Thymus (tissue), 11 donors: ENCODE results near the gene USP7. TPM values are rescaled to one million over a fixed set of nuclear protein-coding genes. Genes with fewer than 3 reads are reported as not detected.

Source experiments
- DNase-seq, 9 donors: peaks; one replicate each; pipeline ENCODE4 v3.0.0-alpha.2; 2013; ENCODE audit warnings: low spot score in 9 of 9, low read depth in 6 of 9, missing footprints in 1 of 9
- H3K27ac ChIP-seq, 2 donors: one replicate each; pipeline ENCODE4 v1.5.1; 2013; ENCODE audit warnings: control low read depth in 1 of 2, low read depth in 1 of 2, low read length in 1 of 2, mild to moderate bottlenecking in 1 of 2, moderate library complexity in 1 of 2
- H3K27me3 ChIP-seq, 2 donors: one replicate each; pipeline ENCODE4 v1.5.1; 2013; ENCODE audit warnings: low read length in 1 of 2; ENCODE audit not compliant: control insufficient read depth in 2 of 2, insufficient read depth in 1 of 2
- H3K36me3 ChIP-seq, 2 donors: one replicate each; pipeline ENCODE4 v1.5.1; 2013; ENCODE audit warnings: low read length in 1 of 2, mild to moderate bottlenecking in 1 of 2, moderate library complexity in 1 of 2; ENCODE audit not compliant: control insufficient read depth in 2 of 2, insufficient read depth in 2 of 2
- H3K4me1 ChIP-seq, 2 donors: one replicate each; pipeline ENCODE4 v1.5.1; 2013; ENCODE audit warnings: low read length in 2 of 2; ENCODE audit not compliant: control insufficient read depth in 2 of 2, insufficient read depth in 2 of 2
- H3K4me3 ChIP-seq, 2 donors: one replicate each; pipeline ENCODE4 v1.5.1; 2013; ENCODE audit warnings: low read length in 2 of 2, control low read depth in 1 of 2, mild to moderate bottlenecking in 1 of 2
- H3K9me3 ChIP-seq, 2 donors: one replicate each; pipeline ENCODE4 v1.5.1; 2013; ENCODE audit warnings: low read length in 1 of 2, mild to moderate bottlenecking in 1 of 2; ENCODE audit not compliant: control insufficient read depth in 2 of 2, insufficient read depth in 1 of 2
- WGBS: extraction: QIAGEN DNeasy Blood & Tissue Kit; methylation state at CpG from one replicate; pipeline ENCODE4 v1.1.7; 2013; 5-methylcytosine and 5-hydroxymethylcytosine counted together
- polyA plus RNA-seq: library from polyadenylated mRNA; stranded (reverse); fragments of 200-250 nt; gene quantifications from one replicate; pipeline ENCODE4 v1.2.3, GENCODE V29; 2013
- total RNA-seq: library from RNA; stranded (reverse); fragments of 120-200 nt; gene quantifications from one replicate; pipeline ENCODE4 v1.2.4, GENCODE V29; 2013
- donor health status: healthy.

The USP7 gene
- total and polyA plus RNA-seq, 2 donors: 58.3 to 75.1 TPM

GRCh38 chr16:8926827-8927226 is 36.9 kb downstream of the USP7 start:
- H3K4me3 ChIP-seq: no peak overlapping the region
- no peaks in the 10 kb centered on the region for H3K4me1 ChIP-seq
- WGBS: 98% methylated on average over 11 of the region's 11 CpGs
- H3K27ac ChIP-seq: no peak overlapping the region
- H3K36me3 ChIP-seq: peaks cover 60 to 68% of the 10 kb centered on the region in 2 donors
- no peaks in the 10 kb centered on the region for H3K9me3 ChIP-seq
- DNase-seq: no peak
- no peaks in the 10 kb centered on the region for H3K27me3 ChIP-seq

GRCh38 chr16:8925455-8925854 is 38.3 kb downstream of the USP7 start:
- 98% methylated on average over 7 of the region's 7 CpGs for WGBS
- no peak for DNase-seq
- no peaks in the 10 kb centered on the region for H3K27me3 ChIP-seq
- H3K36me3 ChIP-seq: peaks cover 74 to 82% of the 10 kb centered on the region in 2 donors
- H3K4me3 ChIP-seq: no peak overlapping the region
- no peaks in the 10 kb centered on the region for H3K9me3 ChIP-seq
- H3K27ac ChIP-seq: no peak overlapping the region
- H3K4me1 ChIP-seq: no peaks in the 10 kb centered on the region

GRCh38 chr16:8924214-8924613 is 39.5 kb downstream of the USP7 start:
- WGBS: 95% methylated on average over 4 of the region's 4 CpGs

GRCh38 chr16:8923199-8923598 is 40.5 kb downstream of the USP7 start:
- H3K27ac ChIP-seq: no peak overlapping the region
- no peaks in the 10 kb centered on the region for H3K27me3 ChIP-seq
- no peaks in the 10 kb centered on the region for H3K9me3 ChIP-seq
- H3K4me3 ChIP-seq: no peak overlapping the region
- peaks cover 74 to 83% of the 10 kb centered on the region in 2 donors for H3K36me3 ChIP-seq
- WGBS: 93% methylated on average over 11 of the region's 11 CpGs
- DNase-seq: no peak
- H3K4me1 ChIP-seq: no peaks in the 10 kb centered on the region

More at GRCh38 chr16:8924214-8924613, 39.5 kb downstream of the USP7 start:
- H3K4me3 ChIP-seq: no peak overlapping the region
- H3K4me1 ChIP-seq: no peaks in the 10 kb centered on the region
- H3K9me3 ChIP-seq: no peaks in the 10 kb centered on the region
- no peak for DNase-seq
- H3K27me3 ChIP-seq: no peaks in the 10 kb centered on the region
- H3K27ac ChIP-seq: no peak overlapping the region
- H3K36me3 ChIP-seq: peaks cover 74 to 85% of the 10 kb centered on the region in 2 donors

- H3K36me3 ChIP-seq: peaks cover 73 to 85% of the 10 kb centered on the region in 2 donors
- no peaks in the 10 kb centered on the region for H3K9me3 ChIP-seq
- no peak overlapping the region for H3K27ac ChIP-seq
- DNase-seq: no peak
- H3K4me3 ChIP-seq: no peak overlapping the region
- no peaks in the 10 kb centered on the region for H3K4me1 ChIP-seq
- WGBS: 97% methylated on average over 10 of the region's 10 CpGs
- H3K27me3 ChIP-seq: no peaks in the 10 kb centered on the region
These were observed 42.2 kb downstream of the USP7 start for GRCh38 chr16:8921347-8921984.

GRCh38 chr16:8920645-8921346 is 42.9 kb downstream of the USP7 start:
- 96% methylated on average over 6 of the region's 6 CpGs for WGBS
- H3K27ac ChIP-seq: peak overlapping the region in 1 of 2 donors; percentile 9
- H3K9me3 ChIP-seq: no peaks in the 10 kb centered on the region
- no peak overlapping the region for H3K4me3 ChIP-seq
- no peak for DNase-seq
- H3K4me1 ChIP-seq: no peaks in the 10 kb centered on the region
- H3K27me3 ChIP-seq: no peaks in the 10 kb centered on the region
- peaks cover 76 to 89% of the 10 kb centered on the region in 2 donors for H3K36me3 ChIP-seq

- peaks cover 74 to 87% of the 10 kb centered on the region in 2 donors for H3K36me3 ChIP-seq
- H3K27me3 ChIP-seq: no peaks in the 10 kb centered on the region
- no peaks in the 10 kb centered on the region for H3K4me1 ChIP-seq
- H3K4me3 ChIP-seq: no peak overlapping the region
- no peak for DNase-seq
- no peaks in the 10 kb centered on the region for H3K9me3 ChIP-seq
- H3K27ac ChIP-seq: no peak overlapping the region
- WGBS: 82% methylated on average over 11 of the region's 11 CpGs
These were observed 43.7 kb downstream of the USP7 start for GRCh38 chr16:8919934-8920462.

- H3K27ac ChIP-seq: no peak overlapping the region
- no peak for DNase-seq
- H3K27me3 ChIP-seq: no peaks in the 10 kb centered on the region
- 81% methylated on average over 18 of the region's 18 CpGs for WGBS
- H3K4me1 ChIP-seq: no peaks in the 10 kb centered on the region
- no peak overlapping the region for H3K4me3 ChIP-seq
- no peaks in the 10 kb centered on the region for H3K9me3 ChIP-seq
- H3K36me3 ChIP-seq: peaks cover 79 to 87% of the 10 kb centered on the region in 2 donors
These were observed 44.4 kb downstream of the USP7 start for GRCh38 chr16:8919089-8919933.
